Measurements from ENCODE around the gene RPS6KA2.

RPS6KA2 gene

GRCh38 chr6:166591026-166591425, 36.0 kb downstream of the RPS6KA2 start:
- no peak for TF ChIP-seq CTCF (IDR thresholded peaks at IDR 0.05)

GRCh38 chr6:166589786-166590574, 37.1 kb downstream of the RPS6KA2 start:
- TF ChIP-seq CTCF (IDR thresholded peaks at IDR 0.05) = no peak

- no peak for TF ChIP-seq CTCF (IDR thresholded peaks at IDR 0.05)
Measured at GRCh38 chr6:166589337-166589731, 37.7 kb downstream of the RPS6KA2 start.

- TF ChIP-seq CTCF (IDR thresholded peaks at IDR 0.05) = no peak
Measured at GRCh38 chr6:166588691-166589336, 38.2 kb downstream of the RPS6KA2 start.

GRCh38 chr6:166587631-166588413, 39.2 kb downstream of the RPS6KA2 start:
- no peak for TF ChIP-seq CTCF (IDR thresholded peaks at IDR 0.05)

GRCh38 chr6:166586424-166587156, 40.5 kb downstream of the RPS6KA2 start, which contains the start of gene RAMACL:
Gene RAMACL (minus strand): TSS chr6:166586678. CDS start chr6:166586477, 201 bp downstream.
- TF ChIP-seq CTCF (IDR thresholded peaks at IDR 0.05) = no peak

GRCh38 chr6:166584853-166585429, 42.1 kb downstream of the RPS6KA2 start:
- no peak for TF ChIP-seq CTCF (IDR thresholded peaks at IDR 0.05)

Data from LNCAP (cell line).